GM21515 (cell line): ENCODE measurements around the gene IDH3B.
"Not testable (repeated sequence)": the region's sequence is repeated elsewhere in the genome, so short reads cannot be mapped to it uniquely, and the experiment has no call there.

ENCODE experiments used
- ATAC-seq: cut with Tn5 transposase; IDR thresholded peaks from one replicate; pipeline ENCODE4 v1.9.1; 2021; ENCODE audit not compliant: unreplicated experiment

Gene IDH3B

DNA sequence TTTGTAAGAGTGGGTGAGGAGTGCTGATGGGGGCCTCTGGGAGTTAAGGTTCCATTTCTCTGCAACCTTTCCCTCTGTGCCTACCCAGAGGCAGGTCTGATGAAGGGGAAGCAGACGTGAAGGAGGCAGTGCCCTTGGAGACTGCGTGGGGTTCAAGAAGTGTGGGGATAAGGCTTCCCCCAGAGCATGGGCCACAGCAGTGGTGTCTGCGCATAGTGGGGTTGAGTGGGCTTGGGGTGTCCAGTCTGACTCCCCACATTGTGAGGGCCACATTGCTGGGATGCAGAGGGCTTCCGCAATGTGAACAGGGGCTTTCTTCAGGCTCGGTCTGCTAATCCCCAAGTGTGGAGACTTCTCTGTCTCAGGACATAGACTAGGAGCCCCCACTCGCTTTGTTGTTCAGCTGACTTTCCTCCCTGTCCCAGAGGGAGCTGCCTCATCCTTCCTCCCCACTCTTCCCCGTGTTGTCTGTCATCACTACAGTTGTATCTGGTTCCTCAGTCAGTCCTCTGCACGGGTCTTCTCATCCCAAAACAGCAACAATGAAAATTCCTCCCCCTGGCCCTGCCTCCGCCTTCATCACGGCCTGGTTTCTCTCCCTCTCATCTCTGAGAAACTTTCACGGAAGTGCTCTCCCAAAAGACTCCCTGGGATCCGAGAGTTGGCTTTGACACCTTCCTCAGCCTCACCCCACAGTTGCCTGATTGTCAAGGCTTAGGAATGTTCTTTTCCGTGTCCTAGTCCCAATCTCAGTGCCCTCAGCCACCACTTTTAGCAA is 31.4 kb upstream of the IDH3B start:
- no peak for ATAC-seq

DNA sequence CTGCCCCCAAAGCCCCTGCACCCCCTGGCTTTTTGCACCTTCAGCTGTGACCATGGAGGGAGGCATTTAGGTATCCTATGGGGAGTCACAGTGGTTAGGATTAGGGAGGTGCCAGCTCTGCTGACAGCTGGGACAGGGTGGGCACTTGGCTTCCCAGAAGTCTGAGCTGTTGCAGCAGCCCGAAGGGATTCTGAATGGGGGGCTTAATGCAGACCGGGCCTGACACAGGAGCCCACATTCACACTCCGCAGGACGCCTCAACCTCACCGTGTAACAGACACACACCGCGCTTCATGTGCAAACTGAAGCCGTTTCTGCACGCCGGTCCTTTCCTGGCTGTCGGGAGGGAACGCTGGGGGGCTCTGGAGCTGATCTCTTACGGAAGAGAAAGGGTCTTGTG is 30.5 kb upstream of the IDH3B start:
- ATAC-seq: no peak

DNA sequence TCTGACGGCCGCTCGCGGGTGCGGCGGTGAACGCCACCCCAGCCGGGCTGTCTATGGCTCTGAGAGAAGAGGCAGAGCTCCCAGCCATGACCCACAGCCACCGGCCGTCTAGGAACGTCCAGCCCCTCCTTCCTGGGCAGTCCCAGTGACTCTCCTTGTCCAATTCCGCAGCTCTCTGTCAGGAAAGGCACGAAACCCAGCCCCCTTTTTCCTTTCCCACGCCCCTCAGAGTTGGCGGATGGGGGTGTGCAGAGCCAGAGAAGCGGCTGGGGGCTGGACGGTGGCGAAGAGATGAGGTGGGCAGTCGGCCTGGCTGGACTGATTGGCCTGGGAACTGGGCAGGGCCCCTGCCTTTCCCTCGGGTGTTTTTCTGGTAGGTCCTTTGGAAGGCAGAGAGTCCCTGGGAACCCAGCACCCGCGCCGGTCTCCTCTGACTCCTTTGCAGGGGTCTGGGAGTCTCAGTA is 30.0 kb upstream of the IDH3B start:
- ATAC-seq: no peak

DNA sequence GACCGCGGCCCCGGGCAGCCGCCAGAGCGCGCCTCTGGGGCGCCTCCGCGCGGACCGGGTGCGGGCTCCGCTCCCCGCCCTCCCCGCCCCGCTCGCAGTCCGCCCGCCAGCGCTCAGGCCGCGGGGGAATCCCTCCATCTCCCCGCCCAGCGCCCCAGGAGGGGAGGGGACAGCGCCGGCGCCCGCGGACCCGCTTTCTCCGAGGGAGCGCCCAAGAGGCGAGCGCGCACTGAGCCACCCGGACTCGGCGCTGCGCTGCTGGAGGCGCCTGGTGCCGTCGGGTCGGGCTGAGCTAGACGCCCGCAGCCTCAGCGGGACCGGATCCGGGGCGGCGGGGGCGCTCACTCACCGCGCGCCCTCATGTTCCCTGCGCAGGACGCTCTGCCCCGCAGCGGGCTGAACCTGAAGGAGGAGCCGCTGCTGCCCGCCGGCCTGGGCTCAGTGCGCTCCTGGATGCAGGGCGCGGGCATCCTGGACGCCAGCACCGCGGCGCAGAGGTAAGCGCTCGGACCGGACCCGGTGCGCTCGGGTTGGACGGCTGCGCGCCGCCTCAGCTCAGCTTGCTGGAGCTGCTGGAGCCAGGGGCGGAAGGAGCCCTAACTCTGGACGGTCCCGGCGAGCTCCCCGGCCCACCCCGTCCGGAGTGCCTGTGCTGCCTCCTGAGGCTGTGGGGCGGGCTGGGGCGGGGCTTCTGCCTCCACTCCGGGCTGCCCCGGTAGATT is 29.4 kb upstream of the IDH3B start:
- no peak for ATAC-seq

DNA sequence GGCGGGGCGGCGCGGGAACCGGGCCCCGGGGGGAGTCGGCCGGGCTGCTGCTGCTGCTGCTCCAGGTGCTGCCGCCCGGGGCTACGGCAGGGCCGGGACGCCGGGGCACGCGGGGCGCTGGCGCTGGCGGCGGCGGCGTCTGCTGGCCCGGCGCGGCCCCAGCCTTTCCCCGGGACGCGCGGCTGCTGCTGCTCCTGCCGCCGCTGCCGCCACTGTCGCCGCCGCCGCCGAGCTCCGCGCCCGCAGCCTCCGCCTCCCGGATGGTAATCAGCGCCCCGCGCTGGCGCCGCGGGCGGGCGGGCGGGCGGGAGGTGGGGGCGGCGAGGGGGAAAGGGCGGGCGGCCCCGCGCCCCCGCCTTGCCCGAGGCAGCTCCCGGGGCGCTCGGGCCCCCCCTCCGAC is 28.9 kb upstream of the IDH3B start:
- ATAC-seq: no peak

DNA sequence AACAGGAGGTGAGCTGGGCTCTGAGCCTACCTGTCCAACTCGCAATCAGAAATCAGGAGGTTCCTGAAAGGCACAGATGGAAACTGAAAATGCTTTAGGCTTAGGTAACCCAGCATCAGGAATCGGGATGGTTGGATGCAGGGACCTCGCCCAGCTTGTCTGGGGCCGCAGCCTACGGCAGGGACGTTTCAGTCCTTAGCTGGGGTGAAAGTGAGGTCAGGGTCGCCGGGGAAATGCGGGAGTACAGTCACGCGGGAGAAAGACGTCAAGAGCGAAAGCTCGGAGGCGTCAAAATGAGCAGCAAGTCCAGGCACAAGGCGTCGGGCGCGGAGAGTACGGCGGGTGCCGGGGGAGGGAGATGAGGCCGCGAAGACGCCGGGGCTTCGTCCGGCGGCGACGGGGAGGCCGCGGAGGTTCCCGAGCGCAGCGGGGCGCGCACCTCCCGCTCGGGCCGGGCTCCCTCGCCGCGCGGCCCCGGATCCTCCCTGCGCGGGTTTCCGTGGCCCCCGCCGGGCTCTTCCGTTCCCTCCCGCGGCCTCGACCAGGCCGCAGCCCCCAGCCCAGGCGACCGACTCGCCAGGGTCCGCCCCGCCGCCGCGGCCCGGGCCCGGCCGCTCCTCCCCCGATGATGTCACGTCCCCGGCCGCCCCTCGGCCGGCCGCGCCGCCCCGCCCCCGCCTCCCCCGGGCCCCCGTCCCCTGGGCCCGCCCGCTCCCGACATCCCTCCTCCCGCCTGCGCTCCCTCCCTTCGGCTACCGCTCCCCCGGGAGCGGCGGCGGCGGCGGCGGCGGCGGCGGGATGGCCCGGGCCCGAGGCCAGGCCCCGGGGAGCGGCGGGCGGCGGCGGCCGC is 28.2 kb upstream of the IDH3B start, which contains the start of gene EBF4:
TSS of gene EBF4 (plus strand) at position 745 of the 850 bp plus-strand sequence. CDS start 866 bp downstream, outside the sequence.
- ATAC-seq: no peak

DNA sequence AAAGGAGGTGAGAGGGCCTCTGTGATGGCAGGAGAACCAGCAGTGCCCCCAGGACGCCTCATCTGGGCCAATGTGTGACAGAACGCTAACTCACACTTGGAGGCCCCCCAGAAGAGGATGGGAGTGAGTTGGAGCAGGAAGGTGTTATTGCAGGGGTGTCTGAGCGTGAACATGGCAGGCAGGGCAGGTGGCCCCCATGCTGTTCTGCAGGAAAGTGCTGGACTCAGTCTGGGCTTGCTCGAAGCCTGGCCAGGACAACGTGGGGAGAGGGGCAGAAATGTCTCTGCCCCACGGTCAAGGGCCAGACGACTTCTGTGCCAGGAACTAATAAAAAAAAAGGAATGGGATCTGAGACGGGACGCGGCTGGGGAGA is 27.6 kb upstream of the IDH3B start:
- no peak for ATAC-seq

DNA sequence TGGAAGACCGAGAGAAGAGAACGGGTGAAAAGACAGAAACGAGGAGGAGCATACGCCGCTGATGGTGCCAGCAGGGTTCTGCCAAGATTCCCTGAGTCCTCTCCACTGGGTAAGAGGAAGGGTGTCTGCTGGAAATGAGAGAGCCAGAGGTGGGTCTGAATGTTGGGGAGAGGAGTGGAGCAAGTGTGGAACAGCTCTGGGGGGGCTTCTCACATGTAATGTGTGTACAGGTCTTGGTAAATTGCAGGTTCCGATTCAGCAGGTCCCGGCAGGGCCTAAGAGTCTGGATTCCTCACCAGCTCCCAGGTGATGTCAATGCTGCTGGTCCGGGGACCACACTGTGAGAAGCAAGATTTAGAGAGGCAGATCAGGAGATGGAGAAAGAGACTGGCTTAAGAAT is 27.1 kb upstream of the IDH3B start:
- no peak for ATAC-seq

DNA sequence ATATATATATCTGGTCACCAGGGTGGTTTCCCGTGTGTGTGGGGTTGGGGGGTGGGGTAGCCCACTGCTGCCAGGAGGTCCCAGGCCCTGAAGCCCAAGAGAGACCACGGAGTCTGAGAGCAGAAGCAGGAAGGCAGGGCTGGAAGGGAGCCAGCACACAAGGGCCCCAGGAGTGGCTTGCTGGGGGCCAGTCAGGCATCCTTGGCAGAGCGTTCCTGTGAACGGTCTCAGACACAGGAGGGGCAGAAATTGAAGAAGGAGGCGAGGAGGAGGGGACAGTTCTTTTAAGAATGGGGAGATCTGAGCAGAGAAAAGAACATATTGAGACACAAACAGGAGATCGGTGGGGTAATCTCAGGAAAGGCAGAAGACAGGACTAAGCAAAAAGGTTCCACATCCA is 26.7 kb upstream of the IDH3B start:
- no peak for ATAC-seq

DNA sequence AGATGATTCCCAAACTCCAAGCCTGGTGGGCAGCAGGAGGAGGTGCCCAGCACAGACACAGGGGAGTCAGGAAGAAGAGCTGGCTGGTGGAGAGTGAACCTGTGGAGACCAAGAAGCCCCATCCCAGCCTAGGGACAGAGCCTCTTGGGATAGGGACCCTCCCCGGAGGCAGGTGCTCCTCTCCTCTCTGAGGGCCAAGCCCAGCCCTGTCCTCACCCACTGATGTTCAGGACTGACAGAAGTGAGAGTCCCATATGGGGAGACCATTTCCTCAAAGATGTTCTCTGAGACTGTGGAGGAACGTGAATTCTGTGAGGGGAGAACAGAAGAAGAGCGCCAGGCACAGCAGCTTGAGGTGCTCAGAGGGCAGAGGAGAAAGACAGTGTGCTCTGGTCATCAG is 26.2 kb upstream of the IDH3B start:
- ATAC-seq: no peak

DNA sequence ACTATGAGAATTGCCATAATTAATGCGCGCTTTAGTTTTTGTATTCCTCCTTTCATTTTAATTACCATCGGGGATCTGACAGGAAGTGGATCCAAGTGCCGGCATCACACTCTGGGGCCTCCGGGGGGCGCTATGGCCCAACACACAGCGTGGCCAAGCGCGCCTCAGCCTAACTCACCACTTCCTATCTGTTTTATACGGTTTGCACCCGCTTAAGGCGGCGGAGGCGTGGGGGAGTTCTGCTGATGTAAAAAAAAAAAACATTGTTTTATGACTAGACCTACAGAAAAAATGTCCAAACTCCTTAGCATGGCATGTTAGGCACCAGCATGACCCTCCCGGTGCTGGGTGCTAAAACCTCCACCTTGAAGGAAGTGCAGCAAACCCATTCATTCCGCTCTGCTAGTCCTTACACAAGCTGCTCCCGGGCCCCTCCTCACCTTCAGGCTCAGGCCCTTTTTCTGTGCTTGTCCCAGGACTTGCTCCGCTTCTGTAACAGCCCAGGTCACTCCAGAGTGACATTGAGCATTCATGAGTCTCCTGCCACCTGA is 24.1 kb upstream of the IDH3B start:
- no peak for ATAC-seq

DNA sequence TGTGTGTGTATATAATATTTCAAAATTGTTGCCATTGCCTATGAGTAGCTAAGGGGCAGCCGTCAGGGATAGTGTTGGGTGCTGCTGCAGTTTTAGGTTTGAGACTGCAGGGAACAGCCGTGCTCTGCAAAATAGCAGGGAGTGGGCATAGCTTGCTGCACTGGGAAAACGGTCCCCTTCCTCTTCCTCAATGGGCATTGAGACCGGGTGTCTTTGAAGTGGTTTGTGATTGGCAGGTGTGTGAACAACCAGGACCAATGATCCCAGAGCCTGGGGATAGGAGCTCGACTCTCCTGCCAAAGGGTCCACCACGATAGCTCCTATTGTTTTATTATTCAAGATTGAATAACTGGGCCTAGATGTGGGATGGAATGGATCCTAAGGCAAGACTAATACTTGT is 23.5 kb upstream of the IDH3B start:
- no peak for ATAC-seq

DNA sequence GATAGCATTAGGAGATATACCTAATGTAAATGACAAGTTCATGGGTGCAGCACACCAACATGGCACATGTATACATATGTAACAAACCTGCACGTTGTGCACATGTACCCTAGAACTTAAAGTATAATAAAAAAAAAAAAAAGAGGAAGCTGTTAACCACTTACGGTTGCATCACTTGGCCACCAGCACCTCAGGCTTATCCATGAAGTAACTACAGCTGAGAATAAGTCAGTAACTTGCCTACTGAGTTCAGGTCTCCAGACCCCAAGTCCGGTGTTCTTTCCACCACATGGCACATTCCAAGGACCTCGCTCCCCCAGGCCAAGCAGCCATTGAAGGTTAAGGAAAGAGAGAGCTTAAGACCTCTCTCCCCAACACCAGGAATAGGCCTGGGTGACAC is 20.8 kb upstream of the IDH3B start:
- not testable (repeated sequence) for ATAC-seq

DNA sequence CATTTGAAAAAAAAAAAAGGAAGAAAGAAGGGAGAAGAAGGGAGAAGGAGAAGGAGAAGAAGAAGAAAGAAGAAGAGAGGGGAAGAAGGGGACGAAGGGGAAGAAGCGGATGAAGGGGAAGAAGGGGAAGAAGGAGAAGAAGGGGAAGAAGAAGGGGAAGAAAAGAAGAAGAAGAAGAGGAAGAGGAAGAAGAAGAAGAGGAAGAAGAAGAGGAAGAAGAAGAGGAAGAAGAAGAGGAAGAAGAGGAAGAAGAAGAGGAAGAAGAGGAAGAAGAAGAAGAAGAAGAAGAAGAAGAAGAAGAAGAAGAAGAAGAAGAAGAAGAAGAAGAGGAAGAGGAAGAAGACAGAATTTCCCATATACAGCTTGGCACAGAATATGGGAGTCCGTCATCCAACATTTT is 18.0 kb upstream of the IDH3B start:
- ATAC-seq: not testable (repeated sequence)

DNA sequence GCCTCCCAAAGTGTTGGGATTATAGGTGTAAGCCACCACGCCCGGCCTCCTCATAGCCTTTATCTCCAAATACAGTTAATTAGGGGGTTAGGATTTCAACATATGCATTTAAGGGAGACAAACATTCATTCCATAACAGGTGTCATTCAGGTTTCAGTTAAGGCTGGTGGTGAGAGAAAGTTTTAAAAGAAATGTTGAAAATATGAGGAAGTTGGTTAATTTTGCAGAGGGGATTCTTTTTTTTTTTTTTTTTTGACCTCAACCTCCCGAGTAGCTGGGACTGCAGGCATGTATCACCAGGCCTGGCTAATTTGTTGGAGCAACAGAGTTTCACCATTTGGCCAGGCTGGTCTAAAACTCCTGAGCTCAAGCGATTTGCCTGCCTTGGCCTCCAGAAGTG is 16.0 kb upstream of the IDH3B start:
- no peak for ATAC-seq

DNA sequence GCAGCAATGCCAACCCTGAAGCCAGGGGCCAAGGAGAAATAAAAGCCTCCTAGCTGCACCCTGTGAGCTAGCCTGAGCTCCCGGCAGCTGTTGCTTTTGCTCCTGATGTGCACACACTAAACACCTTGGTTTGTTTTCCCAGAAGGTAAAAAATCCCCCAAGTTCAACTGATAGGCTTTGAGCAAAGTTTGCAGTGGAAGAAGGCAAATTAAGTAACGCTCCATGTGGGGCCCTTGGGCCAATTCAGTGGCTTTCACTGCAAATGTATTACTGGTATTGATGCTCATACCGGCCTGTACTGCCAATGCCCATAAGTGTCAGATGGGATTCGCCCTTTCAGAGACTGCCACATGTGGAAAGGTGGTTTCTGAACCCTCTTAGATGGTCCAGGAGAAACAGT is 9.4 kb upstream of the IDH3B start:
- ATAC-seq: no peak

DNA sequence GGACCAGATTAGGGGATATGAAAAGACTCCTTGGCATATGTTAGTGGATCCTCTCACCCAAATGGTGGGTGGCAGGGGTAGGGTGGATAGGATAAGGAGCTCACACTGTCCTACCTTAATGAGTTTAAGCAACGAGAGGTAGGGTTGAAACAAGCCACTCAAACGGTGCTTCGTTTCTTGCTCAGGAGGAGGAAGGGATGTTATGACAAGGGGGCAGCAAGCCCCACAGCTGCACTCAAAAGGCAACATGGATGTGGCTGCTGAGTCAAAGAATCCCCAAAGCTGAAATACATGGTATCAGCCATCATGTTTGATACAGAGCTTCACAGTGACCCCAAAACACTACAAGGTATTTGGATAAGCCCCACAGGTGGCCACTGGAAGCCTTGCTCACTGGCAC is 8.4 kb upstream of the IDH3B start:
- ATAC-seq: no peak

DNA sequence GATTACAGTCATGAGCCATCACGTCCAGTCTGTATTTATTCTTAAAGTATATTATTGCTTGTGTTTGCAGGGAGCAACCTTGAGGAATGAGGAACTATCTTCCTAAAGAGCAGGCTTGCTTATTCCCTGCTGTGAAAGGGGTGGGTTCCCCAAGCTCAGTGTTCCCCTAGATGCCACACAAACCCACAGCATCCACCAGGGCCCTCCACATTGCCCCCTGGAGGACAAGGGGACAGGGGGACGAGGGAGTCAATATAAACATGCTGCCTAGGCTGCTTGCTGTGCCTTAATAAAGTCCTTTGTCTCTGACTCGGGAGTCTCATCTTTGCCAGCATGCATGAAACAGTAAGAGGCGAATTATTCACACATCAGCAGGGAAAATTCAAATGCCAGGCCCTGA is 8.0 kb upstream of the IDH3B start:
- ATAC-seq: no peak

DNA sequence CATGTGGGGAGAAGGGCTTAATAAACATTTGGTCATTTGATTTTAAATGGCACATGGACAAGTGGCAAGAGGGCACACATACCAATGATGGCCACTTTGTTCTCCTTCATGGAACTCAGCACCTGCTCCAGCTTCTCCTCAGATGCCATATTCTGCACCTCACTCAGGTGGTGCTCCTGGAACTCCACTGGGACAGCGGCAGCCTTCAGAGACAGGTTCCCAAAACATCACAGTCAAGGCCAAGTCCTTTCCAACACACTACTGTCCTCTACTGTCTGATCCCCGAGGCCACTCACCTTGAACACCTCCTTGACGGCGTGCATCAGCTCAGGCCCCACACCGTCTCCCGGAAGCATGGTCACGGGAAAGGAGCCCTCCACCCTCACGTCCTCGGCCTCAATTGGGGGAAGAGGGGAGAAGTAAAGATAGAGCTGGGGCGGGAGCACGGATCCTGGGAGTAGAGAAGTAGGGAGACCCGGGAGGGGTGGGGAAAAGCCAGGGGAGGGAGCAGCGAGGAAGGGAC is 591 bp downstream of the IDH3B start:
- ATAC-seq: peak; percentile 7

DNA sequence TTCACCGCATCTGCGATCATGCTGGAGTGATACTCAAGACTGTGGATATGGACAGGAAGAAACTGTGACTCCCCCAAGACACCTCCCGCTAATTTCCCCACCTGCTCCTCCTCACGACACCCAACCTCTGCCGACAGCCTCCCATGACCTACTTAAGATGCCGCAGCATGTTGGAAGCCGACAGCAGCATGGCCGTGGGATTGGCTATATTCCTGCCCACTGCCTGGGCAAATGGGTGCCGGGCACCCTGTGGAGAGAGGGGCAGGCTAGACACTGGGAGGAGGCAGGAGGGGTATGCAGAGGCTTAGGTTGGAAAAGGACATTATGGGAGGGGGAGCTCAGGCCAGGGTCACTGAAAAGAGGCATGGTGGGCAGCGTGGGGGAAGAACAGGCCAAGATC is 4.5 kb downstream of the IDH3B start:
- no peak for ATAC-seq
